HG03175 (cell line): Measurements from ENCODE around the gene EPHA3.

Source experiments
- ATAC-seq: cut with Tn5 transposase; IDR thresholded peaks from one replicate; pipeline ENCODE4 v1.9.1; 2021; ENCODE audit warnings: mild to moderate bottlenecking, moderate library complexity; ENCODE audit not compliant: unreplicated experiment

EPHA3 gene

GRCh38 chr3:89223188-89223587 lies 115.8 kb downstream of the EPHA3 start:
- ATAC-seq: no peak

GRCh38 chr3:89227218-89227617 lies 119.8 kb downstream of the EPHA3 start:
- ATAC-seq: no peak

GRCh38 chr3:89227634-89228033 lies 120.2 kb downstream of the EPHA3 start:
- ATAC-seq: no peak

GRCh38 chr3:89232155-89232554 lies 124.7 kb downstream of the EPHA3 start:
- no peak for ATAC-seq

GRCh38 chr3:89234620-89235019 lies 127.2 kb downstream of the EPHA3 start:
- no peak for ATAC-seq

- ATAC-seq: no peak
Observed at GRCh38 chr3:89238846-89239245, 131.4 kb downstream of the EPHA3 start.

- ATAC-seq: no peak
Observed at GRCh38 chr3:89239774-89240173, 132.4 kb downstream of the EPHA3 start.

GRCh38 chr3:89245612-89246011 lies 138.2 kb downstream of the EPHA3 start:
- ATAC-seq: no peak

GRCh38 chr3:89246326-89246725 lies 138.9 kb downstream of the EPHA3 start:
- no peak for ATAC-seq

- ATAC-seq: no peak
Observed at GRCh38 chr3:89250742-89251141, 143.3 kb downstream of the EPHA3 start.

GRCh38 chr3:89252016-89252415 lies 144.6 kb downstream of the EPHA3 start:
- no peak for ATAC-seq

GRCh38 chr3:89252860-89253259 lies 145.4 kb downstream of the EPHA3 start:
- ATAC-seq: no peak

- ATAC-seq: no peak
Observed at GRCh38 chr3:89256395-89256794, 149.0 kb downstream of the EPHA3 start.

GRCh38 chr3:89256882-89257281 lies 149.5 kb downstream of the EPHA3 start:
- no peak for ATAC-seq

GRCh38 chr3:89260721-89261120 lies 153.3 kb downstream of the EPHA3 start:
- no peak for ATAC-seq

GRCh38 chr3:89261673-89262072 lies 154.3 kb downstream of the EPHA3 start:
- ATAC-seq: no peak

GRCh38 chr3:89262309-89262929 lies 155.0 kb downstream of the EPHA3 start:
- no peak for ATAC-seq

- no peak for ATAC-seq
Observed at GRCh38 chr3:89264037-89264560, 156.7 kb downstream of the EPHA3 start.

- no peak for ATAC-seq
Observed at GRCh38 chr3:89266074-89266473, 158.7 kb downstream of the EPHA3 start.

GRCh38 chr3:89268059-89268458 lies 160.6 kb downstream of the EPHA3 start:
- ATAC-seq: no peak

- ATAC-seq: no peak
Observed at GRCh38 chr3:89270201-89270600, 162.8 kb downstream of the EPHA3 start.

GRCh38 chr3:89275001-89275400 lies 167.6 kb downstream of the EPHA3 start:
- ATAC-seq: no peak

- ATAC-seq: no peak
Observed at GRCh38 chr3:89276116-89276515, 168.7 kb downstream of the EPHA3 start.
